ENCODE data around the gene SORCS2.

The SORCS2 gene

GRCh38 chr4:7747062-7747385, 554.7 kb downstream of the SORCS2 start:
- no peak for DNase-seq

GRCh38 chr4:7747566-7747965, 555.2 kb downstream of the SORCS2 start:
- DNase-seq = no peak

DNA sequence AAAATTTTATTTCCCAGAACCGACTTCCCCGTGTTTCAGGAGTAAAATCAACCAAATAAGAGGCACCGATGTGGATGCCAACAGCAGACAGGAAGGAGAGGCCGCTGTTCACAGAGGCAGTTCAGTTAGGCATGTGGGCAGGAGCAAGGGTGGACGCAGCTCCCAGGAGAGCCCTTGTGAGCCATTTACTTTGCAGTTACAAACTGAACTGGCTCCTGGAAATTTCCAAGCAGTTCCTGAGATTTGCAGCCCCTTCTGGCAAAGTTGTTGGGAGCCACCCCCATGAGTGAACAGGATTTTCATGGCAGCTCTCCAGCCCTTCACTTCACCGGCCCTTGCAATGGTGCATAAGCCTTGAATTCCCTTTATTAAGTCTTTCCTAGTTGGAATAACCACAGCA, 558.2 kb downstream of the SORCS2 start:
- no peak for DNase-seq

GRCh38 chr4:7750972-7751371, 558.6 kb downstream of the SORCS2 start:
- DNase-seq = no peak

DNA sequence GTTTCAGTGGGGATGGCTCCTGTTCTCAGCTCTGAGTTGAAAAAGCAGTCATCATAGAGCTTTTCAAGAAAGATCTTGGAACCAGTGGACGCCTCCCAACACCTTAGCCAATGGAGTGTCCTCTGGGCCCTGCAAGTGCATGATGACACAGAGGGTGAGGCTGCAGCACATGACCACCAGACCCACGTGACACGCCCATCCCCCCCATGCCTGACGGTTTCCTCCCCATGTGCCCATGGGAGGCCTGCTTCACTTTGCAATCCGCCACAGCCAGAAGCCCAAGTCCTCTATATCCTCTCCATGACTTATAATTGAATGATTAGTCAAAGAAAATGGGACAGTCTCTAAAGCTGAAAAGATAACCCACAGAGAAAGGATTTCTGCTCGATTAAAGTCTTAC, 560.3 kb downstream of the SORCS2 start:
- no peak for DNase-seq

DNA sequence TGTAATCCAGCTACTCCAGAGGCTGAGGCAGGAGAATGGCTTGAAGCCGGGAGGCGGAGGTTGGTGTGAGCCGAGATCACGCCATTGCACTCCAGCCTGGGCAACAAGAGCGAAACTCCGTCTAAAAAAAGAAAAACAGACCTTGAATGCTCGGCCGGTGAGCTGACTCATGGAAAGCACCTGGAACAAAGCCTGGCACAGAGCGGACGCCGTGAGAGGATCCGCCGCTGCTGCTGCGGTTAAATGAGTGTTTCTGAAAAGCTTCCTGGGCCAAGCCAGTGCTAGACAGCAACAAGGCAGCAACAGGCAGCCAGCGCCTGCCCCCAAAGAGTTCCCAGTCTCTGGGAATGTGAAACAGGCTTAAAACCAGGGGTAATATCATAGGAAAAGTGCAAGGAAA, 560.9 kb downstream of the SORCS2 start:
- no peak for DNase-seq

GRCh38 chr4:7753931-7754465, 561.7 kb downstream of the SORCS2 start:
- no peak for DNase-seq

- no peak for DNase-seq
Measured at GRCh38 chr4:7754565-7755262, 562.4 kb downstream of the SORCS2 start.

- no peak for DNase-seq
Measured at GRCh38 chr4:7755561-7755960, 563.2 kb downstream of the SORCS2 start.

DNA sequence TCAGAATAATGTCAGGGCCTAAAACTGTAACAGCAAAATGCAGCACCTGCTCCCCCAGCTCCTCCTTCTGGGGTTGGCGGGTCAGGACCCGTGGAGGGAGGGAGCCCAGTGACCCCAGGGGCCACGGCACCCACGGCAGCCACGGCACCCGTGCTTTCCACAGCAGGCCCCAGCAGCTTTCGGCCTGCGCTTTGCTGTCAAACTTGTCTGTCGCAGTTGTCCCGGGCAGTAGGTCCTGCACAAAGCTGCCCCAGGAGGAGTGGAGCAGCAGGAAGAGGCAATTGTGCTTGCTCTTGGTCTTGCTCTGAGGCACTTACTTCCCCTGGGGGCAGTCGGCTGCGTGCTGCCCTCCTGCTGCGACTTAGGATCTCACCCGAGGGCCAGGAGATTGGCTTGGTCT, 563.7 kb downstream of the SORCS2 start:
- no peak for DNase-seq

DNA sequence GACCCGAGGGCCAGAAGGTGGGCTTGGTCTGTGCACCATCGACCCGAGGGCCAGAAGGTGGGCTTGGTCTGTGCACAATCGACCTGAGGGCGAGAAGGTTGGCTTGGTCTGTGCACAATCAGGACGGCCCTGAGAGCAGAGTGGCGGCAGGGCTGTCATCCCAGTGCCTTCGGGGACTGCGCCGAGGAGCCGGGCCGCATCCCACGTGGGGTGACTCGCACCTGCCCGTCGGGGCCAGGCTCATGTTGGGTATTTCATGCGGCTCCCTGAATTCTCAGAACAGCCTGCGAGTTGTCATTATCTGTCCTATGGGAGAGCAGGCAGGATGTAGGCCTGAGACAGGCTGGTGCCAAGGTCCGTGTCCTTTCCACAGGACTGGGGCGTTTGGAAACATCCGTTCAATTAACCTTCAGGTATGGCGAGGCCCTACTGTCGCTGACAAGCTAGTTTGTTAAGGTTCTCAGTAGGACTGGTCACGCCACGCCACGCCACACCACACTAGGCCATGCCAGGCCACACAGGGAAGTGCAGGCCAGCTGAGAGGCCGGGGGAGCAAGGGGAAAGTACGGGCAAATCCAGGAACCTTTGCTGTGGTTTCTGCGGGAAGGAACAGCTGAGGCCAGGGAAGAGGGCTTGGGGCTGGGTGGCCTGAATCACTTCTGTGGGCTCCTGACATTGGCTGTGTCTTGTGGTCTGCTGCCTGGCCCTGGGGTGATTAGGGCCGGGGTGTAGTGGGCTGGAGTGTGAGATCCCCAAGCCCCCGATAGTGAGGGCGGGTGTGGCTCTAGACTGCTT, 564.4 kb downstream of the SORCS2 start:
- no peak for DNase-seq

DNA sequence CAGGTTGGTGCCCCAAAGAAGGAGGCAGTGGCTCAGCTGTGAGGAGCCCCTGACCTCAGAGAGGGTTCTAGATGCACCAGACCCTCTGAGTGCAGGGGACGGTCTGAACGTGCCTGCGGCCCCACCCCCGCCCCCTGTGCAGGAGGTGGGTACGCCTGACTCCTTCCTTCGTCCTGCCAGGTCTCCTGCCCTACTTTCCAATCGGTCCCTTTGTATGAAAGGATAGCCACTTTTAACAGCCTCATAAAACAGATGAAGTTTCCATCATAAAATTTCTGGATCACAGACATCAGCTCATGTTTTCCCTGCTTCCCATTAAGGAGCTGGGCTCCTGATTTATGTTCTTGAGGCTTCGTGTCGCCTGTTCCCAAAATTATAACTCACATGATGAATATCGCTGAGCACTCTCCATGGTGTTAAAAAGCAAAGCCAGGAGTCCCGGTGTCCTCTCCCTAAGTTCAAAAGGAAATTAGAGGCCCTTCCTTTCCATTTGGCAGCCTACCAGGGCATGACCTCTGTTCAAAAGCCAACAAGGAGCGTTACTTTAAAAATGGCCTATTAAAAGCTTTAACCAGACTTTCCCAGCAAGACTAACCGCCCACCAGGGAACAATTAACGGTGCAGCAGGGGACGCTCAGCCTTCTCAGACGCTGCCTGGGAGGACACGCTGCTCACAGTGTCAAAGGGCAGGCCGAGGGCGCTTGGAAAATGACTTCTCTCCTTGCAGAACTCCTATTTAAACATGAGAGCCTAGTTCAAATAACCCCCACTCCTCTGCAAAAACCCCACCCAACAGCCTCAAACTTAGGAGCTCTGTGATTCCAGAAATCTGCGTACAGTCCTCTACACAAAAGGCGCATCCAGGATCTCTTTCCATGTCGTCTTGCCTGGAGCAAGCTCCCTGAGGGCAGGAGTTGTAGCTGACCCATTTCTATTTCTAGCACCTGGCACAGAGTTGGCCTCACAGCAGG, 565.4 kb downstream of the SORCS2 start:
- no peak for DNase-seq

- no peak for DNase-seq
Measured at GRCh38 chr4:7758476-7758875, 566.1 kb downstream of the SORCS2 start.

GRCh38 chr4:7759216-7759615, 566.9 kb downstream of the SORCS2 start:
- no peak for DNase-seq

DNA sequence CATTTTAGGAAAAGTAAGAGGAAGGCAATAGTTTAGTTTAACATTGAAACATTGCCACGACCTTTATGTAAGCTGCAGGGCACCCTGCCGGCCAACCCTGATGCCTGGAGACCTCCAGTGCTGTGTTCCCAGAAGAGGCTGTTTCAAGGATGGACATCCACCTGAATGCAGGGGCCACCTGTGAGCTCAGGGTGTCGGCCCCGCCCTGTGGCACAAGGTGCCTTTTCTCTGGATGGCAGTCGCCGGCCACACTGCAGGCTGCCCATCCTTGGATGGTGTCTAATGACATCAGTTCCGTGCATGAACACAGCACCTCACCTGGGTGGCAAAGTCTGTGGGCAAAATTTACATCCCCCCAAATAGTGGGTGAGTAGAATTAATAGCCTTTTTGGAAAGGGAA, 567.3 kb downstream of the SORCS2 start:
- DNase-seq = no peak

DNA sequence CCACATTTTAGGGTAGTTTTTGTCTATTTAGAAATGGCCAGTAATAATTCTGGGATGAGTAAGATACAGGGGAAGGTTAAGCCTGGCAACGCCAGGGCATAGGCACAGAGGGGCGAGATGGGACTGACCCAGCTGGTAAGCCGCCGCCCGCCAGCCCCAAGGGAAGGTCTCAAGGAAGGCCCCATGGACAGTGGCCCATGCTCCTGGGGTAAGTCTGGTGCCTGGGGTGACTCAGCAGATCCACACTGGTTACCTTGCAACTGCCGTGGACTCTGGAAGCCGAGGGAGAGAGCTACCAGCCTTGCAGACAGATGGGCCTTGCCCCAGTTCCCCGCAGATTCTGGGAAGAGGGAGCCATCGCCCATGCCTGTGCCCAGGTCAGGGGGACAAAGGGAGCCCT, 567.9 kb downstream of the SORCS2 start:
- DNase-seq = no peak

GRCh38 chr4:7760706-7761105, 568.4 kb downstream of the SORCS2 start:
- no peak for DNase-seq

DNA sequence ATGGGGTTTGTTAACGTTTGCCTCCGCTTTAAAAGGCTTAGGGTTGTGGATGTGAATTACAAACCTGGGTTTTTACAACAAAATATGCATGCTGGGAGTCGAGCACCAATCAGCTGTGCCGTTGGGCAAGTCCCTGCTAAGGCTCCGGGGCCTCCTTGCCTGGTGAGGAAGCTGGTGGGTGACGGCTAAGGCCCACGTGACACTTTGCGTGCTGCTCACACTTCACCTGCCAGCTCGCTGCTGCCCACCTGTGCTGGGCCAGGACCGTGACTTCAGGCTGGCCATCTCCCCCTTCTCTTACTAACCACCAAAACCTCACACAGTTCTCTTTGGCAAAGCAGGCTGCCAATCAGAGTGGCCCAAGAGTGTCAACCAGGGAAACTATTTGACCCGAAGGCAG, 569.0 kb downstream of the SORCS2 start:
- DNase-seq = no peak

DNA sequence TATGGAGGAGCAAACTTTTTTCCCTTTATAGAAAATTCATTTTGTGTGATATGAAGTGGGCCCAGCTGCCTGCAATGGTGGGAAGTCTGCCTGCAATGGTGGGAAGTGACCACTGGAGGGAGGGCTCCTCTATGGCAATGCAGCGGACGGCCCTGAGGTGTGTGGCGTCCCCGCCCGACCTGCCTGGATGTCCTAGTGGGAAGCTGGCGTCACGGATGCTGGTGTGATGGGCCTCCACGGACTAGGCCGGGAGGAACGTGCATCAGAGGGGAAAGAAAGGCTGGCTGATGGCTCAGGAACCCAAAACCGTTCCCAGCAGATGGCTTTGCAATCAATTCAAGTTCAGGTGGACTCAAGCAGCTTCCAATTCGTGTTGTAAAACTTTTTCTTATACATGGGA, 569.4 kb downstream of the SORCS2 start:
- peak; percentile 3 for DNase-seq

- DNase-seq = no peak
Measured at GRCh38 chr4:7762376-7763030, 570.2 kb downstream of the SORCS2 start.

DNA sequence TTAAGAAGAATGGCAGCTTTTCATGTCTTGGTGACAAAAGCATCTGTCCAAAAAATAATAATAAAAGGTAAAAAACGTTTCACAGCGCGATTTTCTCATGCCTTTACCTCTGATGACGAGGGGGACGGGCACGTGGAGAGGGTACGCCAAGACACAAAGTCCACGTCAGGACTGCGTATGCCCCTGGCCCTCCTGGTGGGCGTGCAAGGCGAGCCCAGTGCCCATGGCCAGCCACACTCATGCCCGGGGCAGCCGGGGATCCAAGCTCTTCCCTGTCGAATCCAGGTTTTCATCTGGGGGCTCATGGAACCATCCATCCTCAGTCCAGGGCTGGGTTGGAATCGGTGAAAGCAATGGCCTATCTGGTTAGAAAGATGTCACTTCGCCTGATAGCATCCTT, 570.8 kb downstream of the SORCS2 start:
- DNase-seq = no peak

DNA sequence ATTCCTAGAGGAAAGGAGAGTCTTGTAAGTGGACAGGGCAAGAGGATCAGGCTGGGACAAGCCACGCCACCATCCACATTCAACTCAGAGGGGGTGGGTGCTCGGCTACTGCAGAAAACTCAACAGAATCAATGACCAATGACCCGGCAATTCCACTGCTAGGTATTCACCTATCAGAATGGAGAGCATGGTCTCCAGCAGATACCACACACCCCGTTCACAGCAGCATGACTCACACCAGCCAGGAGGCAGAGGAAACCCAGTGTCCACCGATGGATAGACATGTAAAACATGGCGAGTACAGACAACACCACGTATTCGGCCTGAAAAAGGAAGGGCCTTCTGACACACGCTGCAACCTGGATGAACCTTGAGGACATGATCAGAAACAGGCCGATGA, 571.5 kb downstream of the SORCS2 start:
- no peak for DNase-seq

GRCh38 chr4:7764466-7764865, 572.1 kb downstream of the SORCS2 start:
- DNase-seq = no peak

All from NCI-H1694 treated with DMSO at 0.1 percent for 48 hours (cell line).